Activated T-helper 1 cell treated with anti-CD3 and anti-CD28 coated beads, Interleukin-2, amount 50 U/mL, for 16 hours (primary cell): ENCODE measurements around the gene GDNF.
"Not testable (repeated sequence)": the region's sequence is repeated elsewhere in the genome, so short reads cannot be mapped to it uniquely, and the experiment has no call there.

Source experiments
- DNase-seq, 2 donors: peaks; one replicate each; pipeline ENCODE4 v3.0.0-alpha.2; 2020; ENCODE audit warnings: low read depth in 1 of 2, low spot score in 1 of 2

Gene GDNF

GRCh38 chr5:37786862-37787519 lies 52.9 kb downstream of the GDNF start:
- DNase-seq, result no peak

DNA sequence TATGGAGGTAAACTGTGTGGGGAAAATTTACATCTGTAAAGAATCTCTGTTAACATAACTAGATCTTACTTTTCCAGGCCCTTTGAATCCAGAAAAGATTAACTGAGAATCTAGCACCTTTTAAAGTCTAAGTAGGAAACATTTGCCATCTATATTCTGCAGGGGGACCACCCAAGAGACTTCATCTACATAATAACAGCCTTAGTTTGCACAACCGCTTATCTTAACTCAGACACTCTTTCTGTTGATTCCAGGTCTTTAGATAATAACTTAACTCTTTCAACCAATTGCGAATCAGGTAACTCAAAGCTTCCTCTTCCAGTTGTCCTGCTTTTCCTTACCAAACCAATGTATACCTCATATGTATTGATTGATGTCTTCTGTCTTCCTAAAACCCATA lies 53.4 kb downstream of the GDNF start:
- DNase-seq, result no peak

DNA sequence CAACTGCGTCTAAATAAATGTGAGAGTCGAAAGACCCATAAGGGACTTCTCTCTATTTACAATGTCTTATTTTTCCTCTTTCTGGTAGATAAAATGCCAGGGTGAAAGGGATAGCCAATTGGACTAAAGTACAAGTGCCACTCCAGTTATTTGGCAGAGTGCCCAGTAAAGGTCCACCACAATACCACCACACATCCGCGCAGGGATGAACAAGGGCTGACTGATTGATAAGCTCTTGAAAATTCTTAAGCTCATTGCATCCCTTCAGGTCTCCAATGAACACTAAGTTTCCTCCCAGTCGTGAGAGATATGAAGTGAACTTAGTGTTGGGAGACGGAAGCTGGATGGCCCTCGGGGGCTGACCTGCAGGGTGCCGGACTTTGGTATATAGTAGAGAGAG lies 58.4 kb downstream of the GDNF start:
- not testable (repeated sequence) for DNase-seq

GRCh38 chr5:37777432-37778130 lies 62.3 kb downstream of the GDNF start:
- DNase-seq, result no peak

GRCh38 chr5:37776826-37777225 lies 63.0 kb downstream of the GDNF start:
- no peak for DNase-seq

DNA sequence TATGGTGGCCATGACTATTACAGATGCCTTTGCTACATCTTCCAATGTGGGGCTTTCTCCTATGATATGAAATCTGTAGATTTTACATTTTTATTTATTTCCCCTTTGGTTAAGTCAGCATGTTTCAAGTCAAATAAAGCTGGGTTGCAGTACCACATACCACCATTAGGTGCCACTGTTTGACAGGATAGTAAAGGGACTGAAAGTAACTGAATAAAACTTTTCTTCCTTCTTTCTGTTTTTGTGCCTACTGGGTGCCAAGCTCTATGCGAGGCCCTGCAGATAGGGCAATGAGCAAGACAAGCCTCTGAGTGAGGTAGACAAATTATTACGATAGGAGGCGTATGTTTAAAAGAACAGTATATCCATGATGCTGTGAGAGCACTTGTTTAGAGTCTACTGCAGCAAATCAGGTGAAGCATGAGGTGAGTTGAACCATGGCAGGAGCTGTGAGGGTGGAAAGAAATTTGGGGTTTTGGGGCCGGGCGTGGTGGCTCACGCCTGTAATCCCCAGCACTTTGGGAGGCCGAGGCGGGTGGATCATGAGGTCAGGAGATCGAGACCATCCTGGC lies 64.8 kb downstream of the GDNF start:
- DNase-seq, result no peak

GRCh38 chr5:37773809-37774208 lies 66.0 kb downstream of the GDNF start:
- no peak for DNase-seq

DNA sequence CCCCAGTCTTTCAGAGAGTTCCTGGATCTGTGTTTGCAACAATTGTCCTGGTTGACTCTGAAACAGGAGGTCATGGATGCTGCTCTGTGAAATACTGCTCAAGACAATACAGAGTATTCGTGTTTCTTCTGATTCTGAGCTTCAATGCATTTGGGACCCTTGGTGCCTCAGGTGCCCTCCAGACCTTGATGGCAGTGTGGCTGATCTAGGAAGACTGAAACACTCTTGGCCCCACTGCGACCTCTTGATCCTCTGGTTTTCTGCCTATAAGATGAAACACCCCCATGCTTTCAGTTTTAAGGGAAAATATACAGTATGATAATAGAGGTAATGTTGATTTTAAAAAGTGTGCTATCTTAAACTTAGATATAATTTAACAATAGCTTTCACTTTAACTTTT lies 67.6 kb downstream of the GDNF start:
- no peak for DNase-seq

DNA sequence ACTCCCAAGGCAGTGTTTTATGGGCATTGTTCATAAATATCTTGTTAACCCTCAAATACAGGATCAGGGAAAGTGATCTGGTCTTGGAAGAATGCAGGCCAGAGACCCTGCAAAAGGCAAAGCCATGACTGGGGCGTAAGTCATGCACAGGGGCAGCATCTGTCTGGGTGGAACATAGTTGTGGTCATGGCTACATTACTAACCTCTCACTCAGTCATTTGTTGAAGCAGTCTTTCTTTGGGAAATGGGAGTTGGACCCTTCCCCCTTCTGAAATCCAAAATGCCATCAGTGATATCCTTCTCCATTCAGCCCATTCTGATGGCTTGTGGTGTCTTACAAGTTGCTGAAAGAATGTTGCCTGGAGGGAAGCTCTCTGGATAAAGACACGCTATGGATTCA lies 68.1 kb downstream of the GDNF start:
- no peak for DNase-seq

DNA sequence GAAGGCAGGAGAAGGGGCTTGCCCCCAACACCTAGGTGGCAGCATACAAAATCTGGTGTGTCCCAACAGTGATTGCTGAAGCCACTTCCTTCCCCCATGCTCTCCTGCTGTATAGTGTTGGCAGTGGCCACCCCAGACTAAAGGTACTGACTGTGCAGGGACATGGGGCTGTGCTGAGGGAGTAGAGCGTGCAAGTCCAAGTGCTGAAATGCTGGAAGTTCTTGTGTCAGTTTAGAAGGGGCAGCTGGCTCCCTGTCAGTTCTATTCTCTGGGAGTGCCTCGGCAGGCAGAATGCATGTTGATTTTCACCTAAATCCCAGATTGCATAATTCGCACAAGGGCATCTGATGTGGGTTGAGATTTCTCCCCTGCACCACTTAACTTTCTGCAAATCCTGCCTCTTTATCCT lies 68.6 kb downstream of the GDNF start:
- DNase-seq, result no peak

- no peak for DNase-seq
Measured at GRCh38 chr5:37770786-37771185, 69.1 kb downstream of the GDNF start.

- no peak for DNase-seq
Measured at GRCh38 chr5:37769840-37770239, 70.0 kb downstream of the GDNF start.

DNA sequence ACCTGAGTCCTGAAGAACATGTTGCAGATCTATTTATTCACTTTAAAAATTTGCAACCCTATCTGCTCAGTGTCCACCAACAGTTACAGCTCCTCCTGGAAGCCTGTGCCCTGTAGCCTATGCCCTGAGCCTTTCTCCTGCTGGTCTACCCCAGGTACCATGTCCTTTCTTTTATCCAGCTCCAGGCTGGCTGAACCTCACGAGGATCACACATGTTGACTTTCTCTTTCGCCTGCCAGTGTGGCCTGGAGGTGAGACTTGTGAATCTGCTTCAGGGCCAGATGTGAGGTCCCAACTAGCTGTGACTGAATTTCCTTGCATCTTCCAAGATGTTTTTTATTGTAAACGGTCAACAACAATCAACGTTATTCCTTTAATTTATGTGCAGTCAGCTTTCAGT lies 70.7 kb downstream of the GDNF start:
- DNase-seq, result no peak

- DNase-seq, result no peak
Measured at GRCh38 chr5:37768371-37768770, 71.5 kb downstream of the GDNF start.

DNA sequence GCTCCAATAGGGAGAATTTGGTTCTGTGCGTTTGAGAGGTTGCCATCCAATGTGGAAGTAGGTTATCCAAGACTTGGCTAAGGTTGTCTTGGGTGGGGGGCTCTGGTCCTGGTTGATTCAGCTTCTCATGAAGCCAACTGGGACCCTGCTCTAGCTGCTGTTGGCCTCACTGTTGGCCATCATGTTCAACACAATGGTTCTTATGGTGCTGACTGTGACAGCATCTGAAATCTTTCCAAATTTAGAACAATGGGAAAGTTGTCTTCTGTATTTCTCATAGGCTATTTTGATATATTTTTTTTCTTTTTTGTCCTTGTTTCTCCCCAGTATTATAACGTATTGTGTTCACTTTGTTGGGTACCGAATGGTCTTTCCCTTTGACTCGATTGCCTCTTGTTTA lies 71.9 kb downstream of the GDNF start:
- no peak for DNase-seq

DNA sequence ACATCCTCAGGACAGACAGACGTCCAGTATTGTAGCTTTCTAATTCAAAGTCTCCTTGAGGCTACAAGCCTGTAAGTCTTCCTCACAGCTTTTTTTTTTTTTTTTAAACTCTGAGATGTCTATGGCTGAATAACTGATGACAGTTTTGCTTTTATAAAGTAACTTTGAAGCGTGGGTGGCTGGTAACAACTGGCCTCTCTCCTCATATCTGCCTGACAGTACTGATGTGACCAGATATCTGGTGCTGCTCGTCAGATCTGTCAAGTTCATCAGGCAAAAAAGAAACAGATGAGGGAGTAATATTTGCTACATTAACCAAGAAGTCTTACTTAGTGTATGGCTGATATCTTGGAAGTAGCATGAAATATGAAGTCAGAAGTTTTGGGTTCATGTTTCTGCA lies 72.6 kb downstream of the GDNF start:
- no peak for DNase-seq
